ENCODE data around the gene SEPTIN8.

Gene SEPTIN8

DNA sequence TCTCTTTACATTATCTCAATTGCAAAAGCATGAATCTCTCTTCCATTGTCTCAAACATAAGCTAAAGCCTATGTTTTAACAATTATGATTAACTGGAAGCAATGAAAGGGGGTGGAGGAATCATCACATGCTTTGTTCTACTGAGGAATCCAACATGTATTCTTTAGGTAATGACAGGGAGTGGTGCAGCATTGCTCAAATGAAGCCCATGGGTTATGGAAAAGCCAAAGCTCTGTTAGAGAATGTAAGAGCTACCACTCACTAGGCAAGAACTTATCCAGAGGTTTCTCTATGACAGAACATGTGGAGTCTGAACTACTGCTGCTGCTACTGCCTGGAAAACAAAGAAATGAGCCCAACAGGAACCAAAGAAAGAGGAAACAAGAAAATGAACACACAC lies 68.4 kb downstream of the SEPTIN8 start:
- TF ChIP-seq TAF1 (IDR thresholded peaks at IDR 0.05; ENCODE audit: borderline replicate concordance, insufficient read depth, low read length): no peak
- no peak for TF ChIP-seq POLR2AphosphoS5 (IDR thresholded peaks at IDR 0.05; ENCODE audit: low read depth, low read length)
- no peak for TF ChIP-seq FOXP2 (optimal IDR thresholded peaks at IDR 0.05; ENCODE audit: borderline replicate concordance, extremely low read depth, extremely low read length, insufficient read depth)
- TF ChIP-seq SIN3A (IDR thresholded peaks at IDR 0.05; ENCODE audit: borderline replicate concordance, insufficient read depth, low read length): no peak
- TF ChIP-seq, protein P1, sequence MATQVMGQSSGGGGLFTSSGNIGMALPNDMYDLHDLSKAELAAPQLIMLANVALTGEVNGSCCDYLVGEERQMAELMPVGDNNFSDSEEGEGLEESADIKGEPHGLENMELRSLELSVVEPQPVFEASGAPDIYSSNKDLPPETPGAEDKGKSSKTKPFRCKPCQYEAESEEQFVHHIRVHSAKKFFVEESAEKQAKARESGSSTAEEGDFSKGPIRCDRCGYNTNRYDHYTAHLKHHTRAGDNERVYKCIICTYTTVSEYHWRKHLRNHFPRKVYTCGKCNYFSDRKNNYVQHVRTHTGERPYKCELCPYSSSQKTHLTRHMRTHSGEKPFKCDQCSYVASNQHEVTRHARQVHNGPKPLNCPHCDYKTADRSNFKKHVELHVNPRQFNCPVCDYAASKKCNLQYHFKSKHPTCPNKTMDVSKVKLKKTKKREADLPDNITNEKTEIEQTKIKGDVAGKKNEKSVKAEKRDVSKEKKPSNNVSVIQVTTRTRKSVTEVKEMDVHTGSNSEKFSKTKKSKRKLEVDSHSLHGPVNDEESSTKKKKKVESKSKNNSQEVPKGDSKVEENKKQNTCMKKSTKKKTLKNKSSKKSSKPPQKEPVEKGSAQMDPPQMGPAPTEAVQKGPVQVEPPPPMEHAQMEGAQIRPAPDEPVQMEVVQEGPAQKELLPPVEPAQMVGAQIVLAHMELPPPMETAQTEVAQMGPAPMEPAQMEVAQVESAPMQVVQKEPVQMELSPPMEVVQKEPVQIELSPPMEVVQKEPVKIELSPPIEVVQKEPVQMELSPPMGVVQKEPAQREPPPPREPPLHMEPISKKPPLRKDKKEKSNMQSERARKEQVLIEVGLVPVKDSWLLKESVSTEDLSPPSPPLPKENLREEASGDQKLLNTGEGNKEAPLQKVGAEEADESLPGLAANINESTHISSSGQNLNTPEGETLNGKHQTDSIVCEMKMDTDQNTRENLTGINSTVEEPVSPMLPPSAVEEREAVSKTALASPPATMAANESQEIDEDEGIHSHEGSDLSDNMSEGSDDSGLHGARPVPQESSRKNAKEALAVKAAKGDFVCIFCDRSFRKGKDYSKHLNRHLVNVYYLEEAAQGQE (IDR thresholded peaks at IDR 0.05; ENCODE audit: insufficient read depth in 1 of 2, low read depth in 2 of 2, low read length in 2 of 2): no peak

- TF ChIP-seq SIN3A (IDR thresholded peaks at IDR 0.05; ENCODE audit: borderline replicate concordance, insufficient read depth, low read length) (no peak), FOXP2 (optimal IDR thresholded peaks at IDR 0.05; ENCODE audit: borderline replicate concordance, extremely low read depth, extremely low read length, insufficient read depth) (no peak), TAF1 (IDR thresholded peaks at IDR 0.05; ENCODE audit: borderline replicate concordance, insufficient read depth, low read length) (no peak), POLR2AphosphoS5 (IDR thresholded peaks at IDR 0.05; ENCODE audit: low read depth, low read length) (no peak)
- TF ChIP-seq, protein P1 (IDR thresholded peaks at IDR 0.05; ENCODE audit: insufficient read depth in 1 of 2, low read depth in 2 of 2, low read length in 2 of 2): no peak
These were observed 72.2 kb downstream of the SEPTIN8 start for GRCh38 chr5:132704875-132705274.

All from PFSK-1 (cell line).